ENCODE data around the gene RALGAPB. TPM values are rescaled to one million over a fixed set of nuclear protein-coding genes. Genes with fewer than 3 reads are reported as not detected.

Gene RALGAPB
- total and polyA plus RNA-seq, 2 of the 13 experiments (the other 11 are each of a cell fraction or from before 2014, with no cell fraction given): 17.6 to 30.6 TPM

GRCh38 chr20:38473367-38473795, 738 bp downstream of the RALGAPB start (continued):
- peak; percentile 28; the same call in 1 of the 2 replicates for TF ChIP-seq STAG1 (CRISPR knock-in tag; IDR thresholded peaks at IDR 0.05)
- TF ChIP-seq, protein P1, sequence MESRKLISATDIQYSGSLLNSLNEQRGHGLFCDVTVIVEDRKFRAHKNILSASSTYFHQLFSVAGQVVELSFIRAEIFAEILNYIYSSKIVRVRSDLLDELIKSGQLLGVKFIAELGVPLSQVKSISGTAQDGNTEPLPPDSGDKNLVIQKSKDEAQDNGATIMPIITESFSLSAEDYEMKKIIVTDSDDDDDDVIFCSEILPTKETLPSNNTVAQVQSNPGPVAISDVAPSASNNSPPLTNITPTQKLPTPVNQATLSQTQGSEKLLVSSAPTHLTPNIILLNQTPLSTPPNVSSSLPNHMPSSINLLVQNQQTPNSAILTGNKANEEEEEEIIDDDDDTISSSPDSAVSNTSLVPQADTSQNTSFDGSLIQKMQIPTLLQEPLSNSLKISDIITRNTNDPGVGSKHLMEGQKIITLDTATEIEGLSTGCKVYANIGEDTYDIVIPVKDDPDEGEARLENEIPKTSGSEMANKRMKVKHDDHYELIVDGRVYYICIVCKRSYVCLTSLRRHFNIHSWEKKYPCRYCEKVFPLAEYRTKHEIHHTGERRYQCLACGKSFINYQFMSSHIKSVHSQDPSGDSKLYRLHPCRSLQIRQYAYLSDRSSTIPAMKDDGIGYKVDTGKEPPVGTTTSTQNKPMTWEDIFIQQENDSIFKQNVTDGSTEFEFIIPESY (CRISPR knock-in tag; IDR thresholded peaks at IDR 0.05): 0 out of 2 replicates have a peak, but pooled peaks have one; percentile 29
- peak; percentile 20; the same call in 1 of the 2 replicates for TF ChIP-seq ZNF343 (CRISPR knock-in tag; IDR thresholded peaks at IDR 0.05)
- peak; percentile 35; the same call in 1 of the 2 replicates for TF ChIP-seq ZBTB20 (CRISPR knock-in tag; IDR thresholded peaks at IDR 0.05; ENCODE audit: borderline replicate concordance, low read depth)
- 0 out of 2 replicates have a peak, but pooled peaks have one; percentile 13 for TF ChIP-seq PITX1 (CRISPR knock-in tag; IDR thresholded peaks at IDR 0.05)
- TF ChIP-seq ARNT2 (CRISPR knock-in tag; IDR thresholded peaks at IDR 0.05; ENCODE audit: low read depth): no peak
- TF ChIP-seq KLF12 (CRISPR knock-in tag; IDR thresholded peaks at IDR 0.05; ENCODE audit: borderline replicate concordance): no peak
- 0 out of 2 replicates have a peak, but pooled peaks have one; percentile 28 for TF ChIP-seq ZBTB26 (CRISPR knock-in tag; IDR thresholded peaks at IDR 0.05; ENCODE audit: borderline replicate concordance)
- TF ChIP-seq ZNF788 (CRISPR knock-in tag; IDR thresholded peaks at IDR 0.05; ENCODE audit: borderline replicate concordance): no peak
- TF ChIP-seq ZFAT (CRISPR knock-in tag; conservative IDR thresholded peaks at IDR 0.05): no peak
- TF ChIP-seq, protein P2, sequence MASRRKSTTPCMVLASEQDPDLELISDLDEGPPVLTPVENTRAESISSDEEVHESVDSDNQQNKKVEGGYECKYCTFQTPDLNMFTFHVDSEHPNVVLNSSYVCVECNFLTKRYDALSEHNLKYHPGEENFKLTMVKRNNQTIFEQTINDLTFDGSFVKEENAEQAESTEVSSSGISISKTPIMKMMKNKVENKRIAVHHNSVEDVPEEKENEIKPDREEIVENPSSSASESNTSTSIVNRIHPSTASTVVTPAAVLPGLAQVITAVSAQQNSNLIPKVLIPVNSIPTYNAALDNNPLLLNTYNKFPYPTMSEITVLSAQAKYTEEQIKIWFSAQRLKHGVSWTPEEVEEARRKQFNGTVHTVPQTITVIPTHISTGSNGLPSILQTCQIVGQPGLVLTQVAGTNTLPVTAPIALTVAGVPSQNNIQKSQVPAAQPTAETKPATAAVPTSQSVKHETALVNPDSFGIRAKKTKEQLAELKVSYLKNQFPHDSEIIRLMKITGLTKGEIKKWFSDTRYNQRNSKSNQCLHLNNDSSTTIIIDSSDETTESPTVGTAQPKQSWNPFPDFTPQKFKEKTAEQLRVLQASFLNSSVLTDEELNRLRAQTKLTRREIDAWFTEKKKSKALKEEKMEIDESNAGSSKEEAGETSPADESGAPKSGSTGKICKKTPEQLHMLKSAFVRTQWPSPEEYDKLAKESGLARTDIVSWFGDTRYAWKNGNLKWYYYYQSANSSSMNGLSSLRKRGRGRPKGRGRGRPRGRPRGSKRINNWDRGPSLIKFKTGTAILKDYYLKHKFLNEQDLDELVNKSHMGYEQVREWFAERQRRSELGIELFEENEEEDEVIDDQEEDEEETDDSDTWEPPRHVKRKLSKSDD (CRISPR knock-in tag; IDR thresholded peaks at IDR 0.05; ENCODE audit: low read depth): no peak
- TF ChIP-seq, protein P3, sequence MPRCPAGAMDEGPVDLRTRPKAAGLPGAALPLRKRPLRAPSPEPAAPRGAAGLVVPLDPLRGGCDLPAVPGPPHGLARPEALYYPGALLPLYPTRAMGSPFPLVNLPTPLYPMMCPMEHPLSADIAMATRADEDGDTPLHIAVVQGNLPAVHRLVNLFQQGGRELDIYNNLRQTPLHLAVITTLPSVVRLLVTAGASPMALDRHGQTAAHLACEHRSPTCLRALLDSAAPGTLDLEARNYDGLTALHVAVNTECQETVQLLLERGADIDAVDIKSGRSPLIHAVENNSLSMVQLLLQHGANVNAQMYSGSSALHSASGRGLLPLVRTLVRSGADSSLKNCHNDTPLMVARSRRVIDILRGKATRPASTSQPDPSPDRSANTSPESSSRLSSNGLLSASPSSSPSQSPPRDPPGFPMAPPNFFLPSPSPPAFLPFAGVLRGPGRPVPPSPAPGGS (CRISPR knock-in tag; IDR thresholded peaks at IDR 0.05): no peak
- no peak for TF ChIP-seq ZNF468 (CRISPR knock-in tag; IDR thresholded peaks at IDR 0.05)
- TF ChIP-seq CERS6 (CRISPR knock-in tag; IDR thresholded peaks at IDR 0.05): no peak
- 0 out of 2 replicates have a peak, but pooled peaks have one; percentile 2 for TF ChIP-seq SMC3 (IDR thresholded peaks at IDR 0.05; ENCODE audit: low read length)
- peak; percentile 8; the same call in 1 of the 2 replicates for TF ChIP-seq TMF1 (CRISPR knock-in tag; IDR thresholded peaks at IDR 0.05; ENCODE audit: low read depth)
- TF ChIP-seq RXRB (CRISPR knock-in tag; IDR thresholded peaks at IDR 0.05; ENCODE audit: borderline replicate concordance): 0 out of 2 replicates have a peak, but pooled peaks have one; percentile 16
- TF ChIP-seq ZNF414 (CRISPR knock-in tag; IDR thresholded peaks at IDR 0.05): 0 out of 2 replicates have a peak, but pooled peaks have one; percentile 12
